Vagina (tissue), 2 donors: Measurements from ENCODE around the gene GMCL2. TPM values are rescaled to one million over a fixed set of nuclear protein-coding genes. Genes with fewer than 3 reads are reported as not detected.

Experiments used
- DNase-seq, 2 donors: peaks; one replicate each; pipeline ENCODE4 v3.0.0-alpha.2; 2017; ENCODE audit errors: extremely low spot score in 2 of 2
- H3K27ac ChIP-seq: fragments of 200-600 bp; sonication (generic); one replicate; pipeline ENCODE4 v1.5.1; 2019
- H3K27me3 ChIP-seq: fragments of 200-600 bp; sonication (generic); one replicate; pipeline ENCODE4 v1.5.1; 2019
- H3K36me3 ChIP-seq, 2 donors: fragments of 200-600 bp; sonication (generic); one replicate each; pipeline ENCODE4 v1.5.1; 2017 to 2019
- H3K4me1 ChIP-seq: fragments of 200-600 bp; sonication (generic); one replicate; pipeline ENCODE4 v1.5.1; 2019
- H3K4me3 ChIP-seq, 2 donors: fragments of 200-600 bp; sonication (generic); 1 replicate in 1 of 2; 2 replicates in 1 of 2; pipeline ENCODE4 v1.5.1; 2016 to 2019
- H3K9me3 ChIP-seq: fragments of 200-600 bp; sonication (generic); one replicate; pipeline ENCODE4 v1.5.1; 2019
- CTCF ChIP-seq, 3 experiments: fragments of 450-650 bp in 2 of 3; fragments of 200-600 bp in 1 of 3; sonication (generic) in 1 of 3; IDR thresholded peaks; one replicate each; pipeline ENCODE4 v1.5.1; 2017 to 2019; ENCODE audit warnings: antibody characterized with exemption in 3 of 3, mild to moderate bottlenecking in 2 of 3, moderate library complexity in 2 of 3
- POLR2A ChIP-seq, 2 donors: fragments of 450-650 bp; IDR thresholded peaks; one replicate each; pipeline ENCODE4 v1.6.1; 2017; ENCODE audit warnings: antibody characterized with exemption in 2 of 2, mild to moderate bottlenecking in 2 of 2, moderate library complexity in 2 of 2
- POLR2AphosphoS5 ChIP-seq, 2 donors: sonication (generic); formaldehyde crosslinking; IDR thresholded peaks; one replicate each; pipeline ENCODE4 v1.9.0; 2017; ENCODE audit warnings: antibody characterized with exemption in 2 of 2, mild to moderate bottlenecking in 2 of 2, low read depth in 1 of 2; ENCODE audit not compliant: insufficient read depth in 1 of 2
- intact Hi-C: fragments of 100-400 bp; cut with DNase I; formaldehyde crosslinking; loops from one replicate; pipeline ENCODE4 v1.15.1; 2023
- total RNA-seq: library from RNA; depleted of rRNA; stranded (reverse); fragments of >200 nt; gene quantifications from one replicate; pipeline ENCODE4 v1.2.3, GENCODE V29; 2016

GMCL2 gene
- total RNA-seq, 1 donor from 2014 or later = not detected

- H3K36me3 ChIP-seq = peaks cover 0 to 50% of the 10 kb centered on the region in 2 donors
- DNase-seq = no peak
These were observed 40.8 kb upstream of the GMCL2 start for GRCh38 chr5:178227929-178228328.

GRCh38 chr5:178227138-178227659 lies 40.0 kb upstream of the GMCL2 start:
- H3K27ac ChIP-seq = no peak overlapping the region
- H3K9me3 ChIP-seq = no peaks in the 10 kb centered on the region
- DNase-seq = no peak
- TF ChIP-seq POLR2AphosphoS5 (IDR thresholded peaks at IDR 0.05; ENCODE audit: insufficient read depth in 1 of 2, low read depth in 1 of 2) (no peak), CTCF (IDR thresholded peaks at IDR 0.05) (no peak)
- H3K4me3 ChIP-seq = no peak overlapping the region
- intact Hi-C loops = no loop called here
- H3K27me3 ChIP-seq = no peaks in the 10 kb centered on the region
- H3K4me1 ChIP-seq = peaks cover 25% of the 10 kb centered on the region
- H3K36me3 ChIP-seq = peaks cover 0 to 50% of the 10 kb centered on the region in 2 donors

More at GRCh38 chr5:178227929-178228328, 40.8 kb upstream of the GMCL2 start:
- Histone ChIP-seq H3K27ac (no peak overlapping the region), H3K9me3 (no peaks in the 10 kb centered on the region), H3K4me3 (no peak overlapping the region), H3K4me1 (peaks cover 28% of the 10 kb centered on the region), H3K27me3 (no peaks in the 10 kb centered on the region)
- intact Hi-C loops = no loop called here
- no peak for TF ChIP-seq POLR2A (IDR thresholded peaks at IDR 0.05)
- TF ChIP-seq POLR2AphosphoS5 (IDR thresholded peaks at IDR 0.05; ENCODE audit: insufficient read depth in 1 of 2, low read depth in 1 of 2) = no peak
- TF ChIP-seq CTCF (IDR thresholded peaks at IDR 0.05) = no peak

GRCh38 chr5:178225174-178225573 lies 38.0 kb upstream of the GMCL2 start:
- intact Hi-C loops = no loop called here
- DNase-seq = no peak
- H3K4me3 ChIP-seq = no peak overlapping the region
- no peak overlapping the region for H3K27ac ChIP-seq
- H3K27me3 ChIP-seq = no peaks in the 10 kb centered on the region
- TF ChIP-seq POLR2A (IDR thresholded peaks at IDR 0.05) = no peak
- no peak for TF ChIP-seq POLR2AphosphoS5 (IDR thresholded peaks at IDR 0.05; ENCODE audit: insufficient read depth in 1 of 2, low read depth in 1 of 2)
- no peak for TF ChIP-seq CTCF (IDR thresholded peaks at IDR 0.05)
- H3K9me3 ChIP-seq = no peaks in the 10 kb centered on the region
- H3K36me3 ChIP-seq = peaks cover 0 to 47% of the 10 kb centered on the region in 2 donors
- H3K4me1 ChIP-seq = peaks cover 8% of the 10 kb centered on the region

- TF ChIP-seq CTCF (IDR thresholded peaks at IDR 0.05) (no peak), POLR2AphosphoS5 (IDR thresholded peaks at IDR 0.05; ENCODE audit: insufficient read depth in 1 of 2, low read depth in 1 of 2) (no peak), POLR2A (IDR thresholded peaks at IDR 0.05) (no peak)
- no peak for DNase-seq
- Histone ChIP-seq H3K9me3 (no peaks in the 10 kb centered on the region), H3K4me3 (no peak overlapping the region), H3K4me1 (peaks cover under 1% of the 10 kb centered on the region), H3K36me3 (peaks cover 0 to 46% of the 10 kb centered on the region in 2 donors), H3K27ac (no peak overlapping the region), H3K27me3 (no peaks in the 10 kb centered on the region)
- intact Hi-C loops = no loop called here
These were observed 37.2 kb upstream of the GMCL2 start for GRCh38 chr5:178224403-178224802.

- no peak for DNase-seq
- no peak for TF ChIP-seq CTCF (IDR thresholded peaks at IDR 0.05)
- TF ChIP-seq POLR2A (IDR thresholded peaks at IDR 0.05) = no peak
- TF ChIP-seq POLR2AphosphoS5 (IDR thresholded peaks at IDR 0.05; ENCODE audit: insufficient read depth in 1 of 2, low read depth in 1 of 2) = no peak
- Histone ChIP-seq H3K4me1 (no peaks in the 10 kb centered on the region), H3K9me3 (no peaks in the 10 kb centered on the region), H3K4me3 (no peak overlapping the region), H3K27ac (no peak overlapping the region), H3K27me3 (no peaks in the 10 kb centered on the region), H3K36me3 (peaks cover 0 to 40% of the 10 kb centered on the region in 2 donors)
- intact Hi-C loops = no loop called here
These were observed 36.7 kb upstream of the GMCL2 start for GRCh38 chr5:178223828-178224335.
